Astrocyte of the cerebellum (primary cell): Measurements from ENCODE around the gene CFAP73.

Source experiments
- DNase-seq: peaks from one replicate; pipeline ENCODE4 v3.0.0-alpha.2; 2011; ENCODE audit warnings: low read depth
- H3K4me3 ChIP-seq: 2 replicates; pipeline ENCODE4 v1.5.1; 2011; ENCODE audit warnings: mild to moderate bottlenecking, low read depth, low read length, moderate library complexity
- CTCF ChIP-seq: IDR thresholded peaks from 2 replicates; pipeline ENCODE4 v1.5.1; 2012; ENCODE audit warnings: low read length, low read depth, moderate library complexity, mild to moderate bottlenecking; ENCODE audit errors: missing control alignments
- in situ Hi-C: cut with HindIII; loops from 2 replicates; pipeline ENCODE4 v1.10.0; 2017; ENCODE audit warnings: low sequenced_read_pairs

Gene CFAP73

GRCh38 chr12:113179023-113179422 lies 29.5 kb downstream of the CFAP73 start:
- TF ChIP-seq CTCF = no peak
- DNase-seq = no peak
- no peak overlapping the region for H3K4me3 ChIP-seq
- in situ Hi-C loops = no loop called here

GRCh38 chr12:113180333-113180732 lies 30.8 kb downstream of the CFAP73 start:
- no peak for DNase-seq
- TF ChIP-seq CTCF = no peak
- no peak overlapping the region for H3K4me3 ChIP-seq
- in situ Hi-C loops = no loop called here

GRCh38 chr12:113181975-113182374 lies 32.5 kb downstream of the CFAP73 start:
- no peak for DNase-seq
- TF ChIP-seq CTCF = no peak
- no peak overlapping the region for H3K4me3 ChIP-seq
- in situ Hi-C loops = no loop called here

GRCh38 chr12:113183030-113183589 lies 33.6 kb downstream of the CFAP73 start:
- no peak overlapping the region for H3K4me3 ChIP-seq
- no peak for TF ChIP-seq CTCF
- in situ Hi-C loops = no loop called here
- DNase-seq = no peak

DNA sequence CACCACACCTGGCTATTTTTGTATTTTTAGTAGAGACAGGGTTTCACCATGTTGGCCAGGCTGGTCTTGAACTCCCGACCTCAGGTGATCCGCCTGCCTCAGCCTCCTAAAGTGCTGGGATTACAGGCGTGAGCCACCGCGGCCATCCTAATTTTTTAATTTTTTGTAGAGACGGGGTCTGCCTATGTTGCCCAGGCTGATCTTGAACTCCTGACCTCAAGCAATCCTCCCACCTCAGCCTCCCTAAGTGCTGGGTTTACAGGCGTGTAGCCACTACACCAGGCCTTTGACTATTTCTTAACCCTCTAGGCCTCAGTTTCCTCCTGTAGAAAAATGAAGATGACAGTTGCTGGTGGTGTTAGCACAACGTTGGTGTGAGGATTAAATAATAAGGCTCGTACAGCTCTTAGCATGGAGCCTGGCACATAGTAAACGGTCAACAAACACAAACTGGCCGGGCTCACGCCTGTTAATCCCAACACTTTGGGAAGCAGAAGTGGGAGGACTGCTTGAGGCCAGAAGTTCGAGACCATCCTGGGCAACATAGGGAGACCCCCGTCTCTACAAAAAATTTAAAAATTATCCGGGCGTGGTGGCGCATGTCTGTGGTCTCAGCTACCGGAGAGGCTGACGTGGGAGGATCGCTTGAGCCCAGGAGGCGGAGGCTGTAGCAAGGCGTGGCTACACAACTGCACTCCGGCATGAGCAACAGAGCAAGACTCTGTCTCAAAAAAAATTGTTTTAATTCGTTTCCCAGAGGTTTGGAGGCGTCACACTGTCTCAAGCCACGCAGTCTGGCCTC lies 34.8 kb downstream of the CFAP73 start:
- DNase-seq = no peak
- peak overlapping the region; percentile 75 for H3K4me3 ChIP-seq
- in situ Hi-C loops = no loop called here
- no peak for TF ChIP-seq CTCF

GRCh38 chr12:113184900-113185179 lies 35.3 kb downstream of the CFAP73 start:
- TF ChIP-seq CTCF = no peak
- in situ Hi-C loops = no loop called here
- peak overlapping the region; percentile 75 for H3K4me3 ChIP-seq

More at GRCh38 chr12:113184900-113185179, 35.3 kb downstream of the CFAP73 start:
- DNase-seq = peak; percentile 75
